K562 (cell line): ENCODE measurements around the gene GALK2. TPM values are rescaled to one million over a fixed set of nuclear protein-coding genes. Genes with fewer than 3 reads are reported as not detected.

Source experiments
- ATAC-seq: fragments of 200-7000 bp; cut with Tn5 transposase; 3 replicates; pipeline ENCODE4 v1.9.1; 2020; ENCODE audit warnings: moderate library complexity
- BruUV-seq: library from RNA; stranded (reverse); fragments of 400-500 nt; replicated peaks from 2 replicates; lab custom pipeline; 2021; lab: Mats Ljungman, UMichigan
- CTCF ChIA-PET: fragments of 300-600 bp; formaldehyde crosslinking; extraction: SDS; loops from one replicate; lab custom pipeline; 2021; ENCODE audit warnings: low intra/inter-chr PET ratio; lab: Yijun Ruan, JAX
- POLR2A ChIA-PET: fragments of 300-600, 350-650 bp; sonication (Branson Sonifier 250); formaldehyde crosslinking; extraction: SDS; loops from one replicate; lab custom pipeline; 2021; ENCODE audit warnings: antibody characterized with exemption, inconsistent platforms; lab: Yijun Ruan, JAX
- DNase-seq, 4 experiments: peaks; one replicate each; pipeline versions ENCODE4 v3.0.0 to v3.0.0-alpha.2; 2011 to 2018; ENCODE audit warnings: low spot score in 3 of 4, mixed read lengths in 3 of 4; ENCODE audit errors: extremely low read depth in 1 of 4
- FAIRE-seq: peaks from 2 replicates; lab custom pipeline; 2011; peaks lifted over from hg19 to GRCh38; lab: Jason Lieb, UNC
- H2AFZ ChIP-seq: 2 replicates; pipeline ENCODE4 v1.6.0; 2011; ENCODE audit warnings: low read depth, low read length, control low read depth, inconsistent platforms
- H3K27ac ChIP-seq: fragments of 200-600 bp; 3 replicates; pipeline ENCODE4 v1.8.0; 2011; ENCODE audit warnings: low read depth, mild to moderate bottlenecking, control low read depth, inconsistent platforms, low read length, moderate library complexity, mixed read lengths; ENCODE audit errors: extremely low read depth
- H3K27me3 ChIP-seq, 2 experiments: fragments of 300-600 bp in 1 of 2; 2 replicates in 1 of 2; 3 replicates in 1 of 2; pipeline versions ENCODE4 v1.6.0 to v1.8.0; 2011; ENCODE audit warnings: inconsistent platforms in 2 of 2, low read length in 2 of 2, mild to moderate bottlenecking in 1 of 2, mixed read lengths in 1 of 2, moderate library complexity in 1 of 2; ENCODE audit not compliant: control insufficient read depth in 2 of 2, insufficient read depth in 2 of 2
- H3K36me3 ChIP-seq: fragments of 300-600 bp; 3 replicates; pipeline ENCODE4 v1.8.0; 2011; ENCODE audit warnings: mild to moderate bottlenecking, low read length, inconsistent platforms; ENCODE audit not compliant: control insufficient read depth, insufficient read depth
- H3K4me1 ChIP-seq, 2 experiments: fragments of 200-600 bp in 1 of 2; replicated peaks in 1 of 2; 2 replicates in 1 of 2; 3 replicates in 1 of 2; pipeline versions ENCODE4 v1.5.1 to v1.8.0; 2011; ENCODE audit warnings: inconsistent platforms in 2 of 2, low read length in 2 of 2, mild to moderate bottlenecking in 1 of 2, mixed read lengths in 1 of 2, moderate library complexity in 1 of 2; ENCODE audit not compliant: control insufficient read depth in 2 of 2, insufficient read depth in 2 of 2
- H3K4me2 ChIP-seq: 2 replicates; pipeline ENCODE4 v1.6.1; 2011; ENCODE audit warnings: low read length, control low read depth, inconsistent platforms, mixed read lengths; ENCODE audit not compliant: insufficient read depth
- H3K4me3 ChIP-seq: fragments of 200-600 bp; sonication (generic), shearing (Covaris generic); 2 replicates; pipeline ENCODE4 v1.5.1; 2016; ENCODE audit warnings: control low read depth, inconsistent platforms
- H3K79me2 ChIP-seq: fragments of 200-600 bp; 3 replicates; pipeline ENCODE4 v1.8.0; 2011; ENCODE audit warnings: low read length, inconsistent platforms; ENCODE audit not compliant: control insufficient read depth, insufficient read depth
- H3K9ac ChIP-seq, 2 experiments: 2 replicates each; pipeline versions ENCODE4 v1.6.0 to v1.6.1; 2011; ENCODE audit warnings: low read depth in 2 of 2, low read length in 2 of 2, control low read depth in 1 of 2, inconsistent platforms in 1 of 2, mild to moderate bottlenecking in 1 of 2, mixed read lengths in 1 of 2; ENCODE audit not compliant: insufficient read depth in 1 of 2
- H3K9me1 ChIP-seq: one replicate; pipeline ENCODE4 v1.6.0; 2011; ENCODE audit warnings: inconsistent platforms, mild to moderate bottlenecking, low read length, moderate library complexity; ENCODE audit not compliant: control insufficient read depth, insufficient read depth
- H3K9me3 ChIP-seq: replicated peaks from 2 replicates; pipeline ENCODE4 v1.5.1; 2011; ENCODE audit warnings: low read depth, low read length, inconsistent platforms; ENCODE audit not compliant: control insufficient read depth, insufficient read depth
- H4K20me1 ChIP-seq: replicated peaks from 2 replicates; pipeline ENCODE4 v1.6.1; 2011; ENCODE audit warnings: low read length, inconsistent platforms, mixed read lengths; ENCODE audit not compliant: control insufficient read depth, insufficient read depth
- BRF1 ChIP-seq: IDR thresholded peaks from 3 replicates; pipeline ENCODE4 v1.6.1; 2011; ENCODE audit warnings: borderline replicate concordance, mild to moderate bottlenecking; ENCODE audit not compliant: insufficient read length; ENCODE audit errors: extremely low read depth
- EWSR1 ChIP-seq: fragments of 450-650 bp; IDR thresholded peaks from 2 replicates; pipeline ENCODE4 v1.6.1; 2018; ENCODE audit warnings: borderline replicate concordance, mild to moderate bottlenecking, low read depth, moderate library complexity; ENCODE audit not compliant: partially characterized antibody
- HEY1 ChIP-seq: fragments of 250-450 bp; sonication (Bioruptor Pico); IDR thresholded peaks from 2 replicates; pipeline ENCODE4 v1.5.0; 2020; ENCODE audit warnings: mild to moderate bottlenecking, moderate library complexity, borderline replicate concordance
- HMBOX1 ChIP-seq: sonication (generic); IDR thresholded peaks from 2 replicates; pipeline ENCODE4 v1.6.1; 2016
- JUND ChIP-seq, 2 experiments: IDR thresholded peaks; 2 replicates in 1 of 2; 3 replicates in 1 of 2; pipeline ENCODE4 v1.6.1; 2011; ENCODE audit warnings: borderline replicate concordance in 2 of 2, low read depth in 2 of 2, low read length in 2 of 2, improper control_type of control experiment in 1 of 2, missing biosample characterization in 1 of 2, missing genetic modification characterization in 1 of 2, missing genetic modification reagents in 1 of 2
- NBN ChIP-seq: fragments of 450-650 bp; IDR thresholded peaks from 2 replicates; pipeline ENCODE4 v1.6.1; 2016; ENCODE audit warnings: low read depth, mild to moderate bottlenecking
- RBM25 ChIP-seq: fragments of 200-400 bp; formaldehyde crosslinking; IDR thresholded peaks from 2 replicates; pipeline ENCODE4 v1.6.1; 2018; ENCODE audit warnings: low read length, low read depth, moderate library complexity; ENCODE audit not compliant: severe bottlenecking
- TBL1XR1 ChIP-seq, 2 experiments: IDR thresholded peaks; 2 replicates each; pipeline ENCODE4 v1.6.1; 2012; ENCODE audit warnings: improper control_type of control experiment in 2 of 2, low read length in 2 of 2, mild to moderate bottlenecking in 1 of 2
- WGBS: fragments of 100-300 bp; shearing (Covaris generic); methylation state at CpG from one replicate; pipeline ENCODE4 v1.1.6; 2016; ENCODE audit warnings: low coverage, mixed read lengths; ENCODE audit not compliant: insufficient coverage; ENCODE audit errors: missing lambda C conversion rate; 5-methylcytosine and 5-hydroxymethylcytosine counted together
- in situ Hi-C: fragments of 300-500 bp; cut with MboI; formaldehyde crosslinking; loops from 4 replicates; pipeline ENCODE4 v1.15.0; 2018; ENCODE audit warnings: inconsistent platforms, mixed read lengths
- intact Hi-C: fragments of 100-400 bp; cut with micrococcal nuclease; formaldehyde crosslinking; loops from 2 replicates; pipeline ENCODE4 v1.14.2; 2022
- polyA plus RNA-seq, 8 experiments: library from polyadenylated mRNA; depleted of rRNA in 4 of 8; stranded (reverse) in 5 of 8; unstranded in 3 of 8; fragments of >200 nt; fragmentation: Nextera tagmentation in 2 of 8; fragmentation: Illumina TruSeq in 1 of 8; extraction: Ambion mirVana in 2 of 8; extraction: Trizol in 1 of 8; gene quantifications; 2 replicates each; pipeline versions ENCODE4 v1.2.1 to v1.2.3, GENCODE V29; 2011 to 2014; ENCODE audit warnings: inconsistent platforms in 1 of 8, missing spikeins in 1 of 8
- total RNA-seq, 7 experiments: library from RNA; depleted of rRNA in 6 of 7; stranded (reverse); fragments of >200 nt in 6 of 7; fragmentation: Illumina TruSeq in 2 of 7; extraction: Trizol in 2 of 7; gene quantifications; 2 replicates each; pipeline versions ENCODE4 v1.2.1 to v1.2.3, GENCODE V29; 2011 to 2021; ENCODE audit warnings: low replicate concordance in 1 of 7
- TF ChIP-seq, protein P1 (sequence below), 2 experiments: fragments of 450-650 bp in 1 of 2; IDR thresholded peaks; 2 replicates each; pipeline ENCODE4 v1.6.1; 2011 to 2017; ENCODE audit warnings: low read depth in 2 of 2, antibody characterized with exemption in 1 of 2, borderline replicate concordance in 1 of 2, low read length in 1 of 2, mild to moderate bottlenecking in 1 of 2, mixed read lengths in 1 of 2; ENCODE audit not compliant: control insufficient read depth in 1 of 2

Gene GALK2
- total and polyA plus RNA-seq, 9 of the 15 experiments (the other 6 are each of a cell fraction or from before 2014, with no cell fraction given), result 32.8 to 82.0 (median 54.4) TPM

DNA sequence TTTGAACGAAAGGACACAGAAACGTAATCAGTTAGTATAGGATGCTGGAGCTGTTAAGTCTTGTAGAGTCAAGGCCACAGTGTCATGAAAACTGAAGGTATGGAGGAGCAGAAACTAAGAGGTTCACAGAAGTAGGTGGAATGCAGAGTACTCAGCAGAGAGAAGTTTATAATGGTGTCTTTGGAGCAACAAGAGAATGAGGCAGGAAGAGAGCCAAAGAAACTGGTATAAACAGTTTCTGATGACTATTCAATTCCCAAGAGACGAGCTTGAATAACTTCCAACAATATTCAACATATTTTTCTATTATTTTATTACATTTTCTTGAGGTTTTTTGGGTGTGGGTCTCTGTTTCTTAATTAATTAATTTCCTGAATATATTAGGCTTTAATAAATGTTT is 29.6 kb downstream of the GALK2 start:
- WGBS, result 49% methylated on average over 3 of the region's 3 CpGs
- H3K9ac ChIP-seq, result no peak overlapping the region
- H3K27ac ChIP-seq, result no peak overlapping the region
- DNase-seq (no peak), FAIRE-seq (no peak), ATAC-seq (no peak)
- intact Hi-C loops (no loop called here), in situ Hi-C loops (no loop called here)
- no peak overlapping the region for H3K4me3 ChIP-seq
- no TSS peak for BruUV-seq
- H3K4me1 ChIP-seq, result no peaks in the 10 kb centered on the region
- H3K27me3 ChIP-seq, result no peaks in the 10 kb centered on the region
- TF ChIP-seq NBN (no peak), HMBOX1 (no peak)
- no peaks in the 10 kb centered on the region for H3K9me1 ChIP-seq
- no peak overlapping the region for H3K4me2 ChIP-seq
- H3K79me2 ChIP-seq, result peaks cover 42% of the 10 kb centered on the region
- peaks cover 36% of the 10 kb centered on the region; the same call in 1 of the 3 replicates for H3K36me3 ChIP-seq
- H3K9me3 ChIP-seq, result no peaks in the 10 kb centered on the region
- ChIA-PET CTCF (interaction anchor here (0.6 kb wide), 1 partner anchor 795 kb away, joined by 3 read pairs; no protein-coding TSS in a partner anchor), POLR2A (no interaction called here)
- H4K20me1 ChIP-seq, result no peaks in the 10 kb centered on the region
- H2AFZ ChIP-seq, result no peak overlapping the region

GRCh38 chr15:49200347-49200746 is 30.3 kb downstream of the GALK2 start:
- H3K27me3 ChIP-seq, result no peaks in the 10 kb centered on the region
- H3K79me2 ChIP-seq, result peaks cover 39% of the 10 kb centered on the region
- no peak for DNase-seq
- FAIRE-seq, result no peak
- no peaks in the 10 kb centered on the region for H3K9me3 ChIP-seq
- ATAC-seq, result no peak
- H3K36me3 ChIP-seq, result peaks cover 39% of the 10 kb centered on the region; the same call in 2 of the 3 replicates
- ChIA-PET CTCF (no interaction called here), POLR2A (interaction anchor here (0.6 kb wide), 1 partner anchor 46 kb away, joined by 3 read pairs; no protein-coding TSS in a partner anchor)
- no peaks in the 10 kb centered on the region for H3K9me1 ChIP-seq
- H3K4me3 ChIP-seq, result no peak overlapping the region
- BruUV-seq, result no TSS peak
- WGBS, result 76% methylated on average over 3 of the region's 3 CpGs
- H3K4me2 ChIP-seq, result no peak overlapping the region
- no peak overlapping the region for H2AFZ ChIP-seq
- in situ Hi-C loops (no loop called here), intact Hi-C loops (no loop called here)
- no peak overlapping the region for H3K27ac ChIP-seq
- no peaks in the 10 kb centered on the region for H3K4me1 ChIP-seq
- H4K20me1 ChIP-seq, result no peaks in the 10 kb centered on the region
- TF ChIP-seq JUND (IDR thresholded peaks at IDR 0.05; ENCODE audit: borderline replicate concordance, low read depth, low read length) (no peak), JUND (tag; IDR thresholded peaks at IDR 0.05; ENCODE audit: borderline replicate concordance, low read depth, low read length) (no peak), RBM25 (no peak), TBL1XR1 (IDR thresholded peaks at IDR 0.05; ENCODE audit: low read length in 2 of 2) (no peak), BRF1 (no peak), EWSR1 (no peak), HEY1 (no peak)
- TF ChIP-seq, protein P1, sequence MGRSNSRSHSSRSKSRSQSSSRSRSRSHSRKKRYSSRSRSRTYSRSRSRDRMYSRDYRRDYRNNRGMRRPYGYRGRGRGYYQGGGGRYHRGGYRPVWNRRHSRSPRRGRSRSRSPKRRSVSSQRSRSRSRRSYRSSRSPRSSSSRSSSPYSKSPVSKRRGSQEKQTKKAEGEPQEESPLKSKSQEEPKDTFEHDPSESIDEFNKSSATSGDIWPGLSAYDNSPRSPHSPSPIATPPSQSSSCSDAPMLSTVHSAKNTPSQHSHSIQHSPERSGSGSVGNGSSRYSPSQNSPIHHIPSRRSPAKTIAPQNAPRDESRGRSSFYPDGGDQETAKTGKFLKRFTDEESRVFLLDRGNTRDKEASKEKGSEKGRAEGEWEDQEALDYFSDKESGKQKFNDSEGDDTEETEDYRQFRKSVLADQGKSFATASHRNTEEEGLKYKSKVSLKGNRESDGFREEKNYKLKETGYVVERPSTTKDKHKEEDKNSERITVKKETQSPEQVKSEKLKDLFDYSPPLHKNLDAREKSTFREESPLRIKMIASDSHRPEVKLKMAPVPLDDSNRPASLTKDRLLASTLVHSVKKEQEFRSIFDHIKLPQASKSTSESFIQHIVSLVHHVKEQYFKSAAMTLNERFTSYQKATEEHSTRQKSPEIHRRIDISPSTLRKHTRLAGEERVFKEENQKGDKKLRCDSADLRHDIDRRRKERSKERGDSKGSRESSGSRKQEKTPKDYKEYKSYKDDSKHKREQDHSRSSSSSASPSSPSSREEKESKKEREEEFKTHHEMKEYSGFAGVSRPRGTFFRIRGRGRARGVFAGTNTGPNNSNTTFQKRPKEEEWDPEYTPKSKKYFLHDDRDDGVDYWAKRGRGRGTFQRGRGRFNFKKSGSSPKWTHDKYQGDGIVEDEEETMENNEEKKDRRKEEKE (IDR thresholded peaks at IDR 0.05; ENCODE audit: borderline replicate concordance in 1 of 2, control insufficient read depth in 1 of 2, low read depth in 2 of 2, low read length in 1 of 2), result no peak
- TF ChIP-seq, all 486 proteins: peak for 0
- H3K9ac ChIP-seq, result no peak overlapping the region
